ENCODE data around the gene B3GLCT. TPM values are rescaled to one million over a fixed set of nuclear protein-coding genes. Genes with fewer than 3 reads are reported as not detected.

Gene B3GLCT
- total and polyA plus RNA-seq, 2 experiments from 2014 or later, result 5.7 to 10.8 TPM

DNA sequence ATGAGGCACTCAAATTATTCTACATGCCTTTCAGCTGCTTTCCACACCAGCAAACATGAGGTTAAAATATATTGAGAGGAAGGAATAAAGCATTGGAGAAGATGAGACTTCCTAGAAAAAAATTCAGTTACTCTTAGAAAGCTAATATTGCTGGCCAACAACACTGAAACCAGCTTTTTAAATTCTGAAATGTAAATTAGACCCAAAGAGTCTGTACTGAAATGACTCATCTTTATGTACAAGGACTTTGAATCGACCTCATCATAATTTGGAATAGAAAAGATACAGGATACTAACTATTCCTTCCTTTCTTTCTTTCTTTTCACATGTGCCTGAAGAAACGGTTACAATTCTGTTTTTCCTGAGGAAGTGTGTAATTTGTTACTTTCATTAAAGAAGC, 31.6 kb upstream of the B3GLCT start:
- Histone ChIP-seq H3K79me2 (no peaks in the 10 kb centered on the region), H3K36me3 (replicated peaks; ENCODE audit: insufficient read depth, low read depth) (no peaks in the 10 kb centered on the region), H3K9me3 (ENCODE audit: low read depth) (no peaks in the 10 kb centered on the region), H3K4me2 (no peak overlapping the region), H4K20me1 (ENCODE audit: insufficient read depth, poor library complexity, severe bottlenecking) (no peaks in the 10 kb centered on the region), H3K27me3 (no peaks in the 10 kb centered on the region), H3K4me3 (no peak overlapping the region), H3K27ac (no peak overlapping the region), H3K4me1 (ENCODE audit: insufficient read depth) (no peaks in the 10 kb centered on the region), H2AFZ (no peak overlapping the region), H3K9me2 (replicated peaks; ENCODE audit: insufficient read depth) (no peaks in the 10 kb centered on the region)
- no peak for TF ChIP-seq EZH2 (IDR thresholded peaks at IDR 0.05; ENCODE audit: borderline replicate concordance)
- no peak for TF ChIP-seq EZH2phosphoT487 (IDR thresholded peaks at IDR 0.05; ENCODE audit: low read depth, severe bottlenecking, unreplicated experiment)
- TF ChIP-seq, protein P1, sequence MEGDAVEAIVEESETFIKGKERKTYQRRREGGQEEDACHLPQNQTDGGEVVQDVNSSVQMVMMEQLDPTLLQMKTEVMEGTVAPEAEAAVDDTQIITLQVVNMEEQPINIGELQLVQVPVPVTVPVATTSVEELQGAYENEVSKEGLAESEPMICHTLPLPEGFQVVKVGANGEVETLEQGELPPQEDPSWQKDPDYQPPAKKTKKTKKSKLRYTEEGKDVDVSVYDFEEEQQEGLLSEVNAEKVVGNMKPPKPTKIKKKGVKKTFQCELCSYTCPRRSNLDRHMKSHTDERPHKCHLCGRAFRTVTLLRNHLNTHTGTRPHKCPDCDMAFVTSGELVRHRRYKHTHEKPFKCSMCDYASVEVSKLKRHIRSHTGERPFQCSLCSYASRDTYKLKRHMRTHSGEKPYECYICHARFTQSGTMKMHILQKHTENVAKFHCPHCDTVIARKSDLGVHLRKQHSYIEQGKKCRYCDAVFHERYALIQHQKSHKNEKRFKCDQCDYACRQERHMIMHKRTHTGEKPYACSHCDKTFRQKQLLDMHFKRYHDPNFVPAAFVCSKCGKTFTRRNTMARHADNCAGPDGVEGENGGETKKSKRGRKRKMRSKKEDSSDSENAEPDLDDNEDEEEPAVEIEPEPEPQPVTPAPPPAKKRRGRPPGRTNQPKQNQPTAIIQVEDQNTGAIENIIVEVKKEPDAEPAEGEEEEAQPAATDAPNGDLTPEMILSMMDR (IDR thresholded peaks at IDR 0.05; ENCODE audit: poor library complexity), result no peak
- WGBS (ENCODE audit: low lambda C conversion rate, missing lambda C conversion rate), result 84% methylated on average over 2 of the region's 2 CpGs
- DNase-seq (ENCODE audit: low spot score), result no peak

DNA sequence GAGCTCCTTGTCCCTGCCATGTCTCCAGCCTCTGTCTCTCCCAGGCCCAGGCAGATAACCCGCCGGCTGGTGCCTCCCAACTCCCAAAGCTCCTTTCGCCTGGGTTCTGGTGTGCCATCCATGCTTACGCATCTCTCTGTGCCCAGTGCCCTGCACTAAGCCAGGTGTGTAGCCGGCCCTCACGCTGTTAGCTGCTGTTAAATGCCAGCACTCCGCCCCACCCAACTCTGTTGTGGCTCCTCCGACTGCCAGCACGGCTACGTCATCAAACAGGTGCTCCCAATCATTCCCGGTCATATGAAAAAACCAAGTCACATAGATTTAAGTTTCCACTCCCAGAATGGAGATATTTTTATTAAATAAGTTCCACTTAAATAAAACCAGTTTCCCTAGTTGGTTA, 31.0 kb upstream of the B3GLCT start:
- H3K4me1 ChIP-seq (ENCODE audit: insufficient read depth), result no peaks in the 10 kb centered on the region
- H3K36me3 ChIP-seq (replicated peaks; ENCODE audit: insufficient read depth, low read depth), result no peaks in the 10 kb centered on the region
- WGBS (ENCODE audit: low lambda C conversion rate, missing lambda C conversion rate), result 93% methylated on average over 11 of the region's 11 CpGs
- H3K27ac ChIP-seq, result no peak overlapping the region
- H3K4me3 ChIP-seq, result no peak overlapping the region
- no peak for DNase-seq (ENCODE audit: low spot score)
- H3K9me2 ChIP-seq (replicated peaks; ENCODE audit: insufficient read depth), result no peaks in the 10 kb centered on the region
- H3K4me2 ChIP-seq, result no peak overlapping the region
- H4K20me1 ChIP-seq (ENCODE audit: insufficient read depth, poor library complexity, severe bottlenecking), result no peaks in the 10 kb centered on the region
- TF ChIP-seq EZH2 (IDR thresholded peaks at IDR 0.05; ENCODE audit: borderline replicate concordance) (no peak), EZH2phosphoT487 (IDR thresholded peaks at IDR 0.05; ENCODE audit: low read depth, severe bottlenecking, unreplicated experiment) (no peak)
- TF ChIP-seq, protein P1 (IDR thresholded peaks at IDR 0.05; ENCODE audit: poor library complexity), result no peak
- H3K27me3 ChIP-seq, result no peaks in the 10 kb centered on the region
- no peak overlapping the region for H2AFZ ChIP-seq
- no peaks in the 10 kb centered on the region for H3K79me2 ChIP-seq
- no peaks in the 10 kb centered on the region for H3K9me3 ChIP-seq (ENCODE audit: low read depth)

DNA sequence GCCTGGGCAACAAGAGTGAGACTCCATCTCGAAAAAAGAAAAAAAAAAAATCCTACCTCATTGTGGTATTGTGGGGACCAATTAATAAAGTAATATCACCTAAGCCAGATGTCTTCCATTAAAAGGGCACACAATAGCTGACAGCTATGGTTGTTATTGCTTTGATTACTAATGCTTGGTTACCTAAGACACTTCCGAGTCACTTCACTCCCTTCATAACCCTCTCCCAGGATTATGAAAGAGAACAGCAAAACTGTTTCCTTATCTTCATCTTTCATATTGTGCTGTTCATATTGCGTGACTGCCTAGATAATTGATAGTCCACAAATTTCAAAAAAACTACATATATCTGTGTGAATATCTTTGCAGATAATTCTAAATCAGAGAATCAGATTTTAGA, 27.8 kb upstream of the B3GLCT start:
- Histone ChIP-seq H3K27me3 (no peaks in the 10 kb centered on the region), H3K4me3 (no peak overlapping the region), H3K27ac (no peak overlapping the region), H3K4me2 (no peak overlapping the region), H4K20me1 (ENCODE audit: insufficient read depth, poor library complexity, severe bottlenecking) (no peaks in the 10 kb centered on the region), H3K9me2 (replicated peaks; ENCODE audit: insufficient read depth) (no peaks in the 10 kb centered on the region), H3K79me2 (no peaks in the 10 kb centered on the region), H3K9me3 (ENCODE audit: low read depth) (no peaks in the 10 kb centered on the region), H3K36me3 (replicated peaks; ENCODE audit: insufficient read depth, low read depth) (no peaks in the 10 kb centered on the region), H3K4me1 (ENCODE audit: insufficient read depth) (no peaks in the 10 kb centered on the region), H2AFZ (no peak overlapping the region)
- TF ChIP-seq EZH2 (IDR thresholded peaks at IDR 0.05; ENCODE audit: borderline replicate concordance) (no peak), EZH2phosphoT487 (IDR thresholded peaks at IDR 0.05; ENCODE audit: low read depth, severe bottlenecking, unreplicated experiment) (no peak)
- TF ChIP-seq, protein P1 (IDR thresholded peaks at IDR 0.05; ENCODE audit: poor library complexity), result no peak
- DNase-seq (ENCODE audit: low spot score), result no peak
- WGBS (ENCODE audit: low lambda C conversion rate, missing lambda C conversion rate), result 95% methylated on average over 3 of the region's 3 CpGs

DNA sequence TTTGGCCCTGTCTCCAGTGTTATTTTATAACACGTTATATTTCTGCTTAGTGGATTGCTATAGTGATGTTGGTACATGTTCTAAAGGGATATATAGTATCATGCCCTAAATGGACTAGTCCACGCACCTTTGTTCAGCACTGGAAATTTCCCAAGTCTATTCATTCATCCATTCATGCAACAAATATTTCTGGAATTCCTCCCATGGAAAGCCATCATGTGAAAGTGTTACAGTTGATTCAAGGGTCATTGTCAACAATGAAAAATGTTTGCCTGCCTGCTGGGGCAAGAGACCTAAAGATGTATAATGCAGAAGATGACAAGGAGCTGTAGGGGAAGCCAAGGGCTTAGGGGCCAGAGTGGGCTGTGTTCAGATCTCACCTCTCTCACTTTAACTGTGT, 27.2 kb upstream of the B3GLCT start:
- 67% methylated on average over 2 of the region's 2 CpGs for WGBS (ENCODE audit: low lambda C conversion rate, missing lambda C conversion rate)
- TF ChIP-seq, protein P1 (IDR thresholded peaks at IDR 0.05; ENCODE audit: poor library complexity), result no peak
- TF ChIP-seq EZH2phosphoT487 (IDR thresholded peaks at IDR 0.05; ENCODE audit: low read depth, severe bottlenecking, unreplicated experiment), result no peak
- no peak for TF ChIP-seq EZH2 (IDR thresholded peaks at IDR 0.05; ENCODE audit: borderline replicate concordance)
- no peaks in the 10 kb centered on the region for H4K20me1 ChIP-seq (ENCODE audit: insufficient read depth, poor library complexity, severe bottlenecking)
- no peaks in the 10 kb centered on the region for H3K27me3 ChIP-seq
- no peak overlapping the region for H2AFZ ChIP-seq
- no peaks in the 10 kb centered on the region for H3K36me3 ChIP-seq (replicated peaks; ENCODE audit: insufficient read depth, low read depth)
- H3K4me2 ChIP-seq, result no peak overlapping the region
- no peaks in the 10 kb centered on the region for H3K4me1 ChIP-seq (ENCODE audit: insufficient read depth)
- no peak overlapping the region for H3K27ac ChIP-seq
- H3K4me3 ChIP-seq, result no peak overlapping the region
- DNase-seq (ENCODE audit: low spot score), result peak; percentile 33
- H3K9me3 ChIP-seq (ENCODE audit: low read depth), result no peaks in the 10 kb centered on the region
- no peaks in the 10 kb centered on the region for H3K79me2 ChIP-seq
- H3K9me2 ChIP-seq (replicated peaks; ENCODE audit: insufficient read depth), result no peaks in the 10 kb centered on the region

Data from hepatocyte (in vitro differentiated cells).